Uterus (tissue), 2 donors: ENCODE data around the gene FEM1B.

Source experiments
- POLR2A ChIP-seq, 2 donors: fragments of 450-650 bp; IDR thresholded peaks; one replicate each; pipeline ENCODE4 v1.6.1; 2016; ENCODE audit warnings: antibody characterized with exemption in 2 of 2, mild to moderate bottlenecking in 1 of 2, moderate library complexity in 1 of 2
- TF ChIP-seq, protein P1 (sequence below), 4 experiments: fragments of 200-600 bp in 2 of 4; fragments of 450-650 bp in 2 of 4; sonication (generic) in 2 of 4; IDR thresholded peaks; one replicate each; pipeline ENCODE4 v1.5.1; 2016 to 2019; ENCODE audit warnings: antibody characterized with exemption in 4 of 4, mild to moderate bottlenecking in 2 of 4, moderate library complexity in 1 of 4

DNA sequence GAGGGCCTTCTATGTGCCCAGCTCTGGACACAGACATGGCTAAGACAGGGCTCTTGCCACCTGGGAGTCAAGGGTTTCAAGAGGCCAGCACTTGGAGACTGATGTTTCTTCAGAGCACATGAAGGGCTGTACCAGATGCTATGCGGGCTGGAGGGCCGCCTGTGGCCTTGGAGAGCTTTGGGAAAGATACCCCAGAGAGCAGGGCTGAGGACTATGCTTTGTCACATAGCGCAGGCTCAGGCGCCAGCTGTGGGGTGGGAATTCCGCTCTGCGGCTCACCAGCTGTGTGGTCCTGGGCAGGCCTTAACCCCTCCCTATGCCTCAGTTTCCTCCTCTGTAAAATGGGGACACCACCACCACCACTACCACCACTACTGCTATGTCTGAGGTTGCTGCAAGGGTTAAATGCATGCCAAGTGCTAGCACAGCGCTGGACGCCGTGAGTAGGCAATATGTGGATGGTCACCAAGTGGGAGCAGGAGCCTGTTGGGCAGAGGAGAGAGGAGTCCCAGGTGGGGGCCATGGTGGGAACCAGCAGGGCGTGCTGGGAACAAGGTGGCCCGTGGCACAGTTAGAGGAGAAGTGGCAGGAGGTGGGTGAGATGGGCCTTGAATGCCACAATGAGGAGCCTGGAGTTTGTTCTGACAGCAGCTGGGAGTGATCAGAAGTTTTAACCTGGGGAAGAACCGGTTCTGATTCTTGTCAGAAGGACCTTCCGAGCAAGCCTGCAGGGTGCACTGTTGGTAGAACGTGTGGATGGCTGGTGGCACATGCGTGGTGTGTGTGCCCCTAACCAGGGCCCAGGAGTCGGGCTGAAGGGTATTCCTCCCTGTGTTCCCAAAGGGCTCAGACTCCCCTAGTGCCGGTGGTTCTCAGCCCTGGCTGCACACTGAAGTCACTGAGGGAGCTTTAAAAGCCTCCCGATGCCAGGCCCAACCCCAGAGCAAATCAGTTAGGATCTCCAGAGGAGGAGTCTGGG is 41.7 kb downstream of the FEM1B start:
- TF ChIP-seq, protein P1, sequence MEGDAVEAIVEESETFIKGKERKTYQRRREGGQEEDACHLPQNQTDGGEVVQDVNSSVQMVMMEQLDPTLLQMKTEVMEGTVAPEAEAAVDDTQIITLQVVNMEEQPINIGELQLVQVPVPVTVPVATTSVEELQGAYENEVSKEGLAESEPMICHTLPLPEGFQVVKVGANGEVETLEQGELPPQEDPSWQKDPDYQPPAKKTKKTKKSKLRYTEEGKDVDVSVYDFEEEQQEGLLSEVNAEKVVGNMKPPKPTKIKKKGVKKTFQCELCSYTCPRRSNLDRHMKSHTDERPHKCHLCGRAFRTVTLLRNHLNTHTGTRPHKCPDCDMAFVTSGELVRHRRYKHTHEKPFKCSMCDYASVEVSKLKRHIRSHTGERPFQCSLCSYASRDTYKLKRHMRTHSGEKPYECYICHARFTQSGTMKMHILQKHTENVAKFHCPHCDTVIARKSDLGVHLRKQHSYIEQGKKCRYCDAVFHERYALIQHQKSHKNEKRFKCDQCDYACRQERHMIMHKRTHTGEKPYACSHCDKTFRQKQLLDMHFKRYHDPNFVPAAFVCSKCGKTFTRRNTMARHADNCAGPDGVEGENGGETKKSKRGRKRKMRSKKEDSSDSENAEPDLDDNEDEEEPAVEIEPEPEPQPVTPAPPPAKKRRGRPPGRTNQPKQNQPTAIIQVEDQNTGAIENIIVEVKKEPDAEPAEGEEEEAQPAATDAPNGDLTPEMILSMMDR (IDR thresholded peaks at IDR 0.05) = no peak
- TF ChIP-seq POLR2A (IDR thresholded peaks at IDR 0.05) = no peak
